Measurements from ENCODE around the gene ARMH1.

ARMH1 gene

DNA sequence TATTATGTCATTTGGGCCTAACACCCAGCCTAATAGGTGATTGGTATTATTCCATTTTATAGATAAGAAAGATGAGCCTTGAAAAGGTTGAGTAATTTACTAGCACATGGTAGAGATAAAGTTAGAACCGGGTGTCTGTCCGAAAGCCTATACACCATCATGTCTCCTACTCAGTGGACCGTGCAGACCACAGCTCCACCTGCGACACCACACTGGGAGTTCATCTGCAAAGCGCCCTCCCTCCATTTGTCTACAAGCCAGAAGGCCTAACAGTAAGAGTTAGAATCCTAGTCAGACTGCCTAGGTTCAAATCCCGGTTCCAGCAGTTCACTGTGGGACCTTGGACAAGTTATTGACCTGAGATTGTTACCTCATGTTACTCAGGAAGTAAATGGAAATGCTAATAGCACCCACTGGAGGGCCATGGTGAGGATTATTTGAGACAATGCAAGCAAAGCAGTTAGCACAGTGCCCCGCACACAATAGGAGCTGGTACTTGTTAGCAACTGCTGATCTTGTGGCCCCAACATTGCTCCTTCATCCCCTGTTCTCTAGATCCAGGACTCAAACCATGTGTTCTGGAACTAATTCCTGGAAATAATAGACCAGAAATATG lies 20.5 kb downstream of the ARMH1 start:
- TF ChIP-seq SIN3A (IDR thresholded peaks at IDR 0.05; ENCODE audit: borderline replicate concordance, insufficient read depth, low read length) = no peak
- TF ChIP-seq REST (IDR thresholded peaks at IDR 0.05; ENCODE audit: insufficient read depth in 1 of 2, low read depth in 2 of 2, low read length in 2 of 2) = no peak
- TF ChIP-seq FOXP2 (optimal IDR thresholded peaks at IDR 0.05; ENCODE audit: borderline replicate concordance, extremely low read depth, extremely low read length, insufficient read depth) = no peak
- TF ChIP-seq POLR2AphosphoS5 (IDR thresholded peaks at IDR 0.05; ENCODE audit: low read depth, low read length) = no peak

- TF ChIP-seq SIN3A (IDR thresholded peaks at IDR 0.05; ENCODE audit: borderline replicate concordance, insufficient read depth, low read length) (no peak), REST (IDR thresholded peaks at IDR 0.05; ENCODE audit: insufficient read depth in 1 of 2, low read depth in 2 of 2, low read length in 2 of 2) (no peak), FOXP2 (optimal IDR thresholded peaks at IDR 0.05; ENCODE audit: borderline replicate concordance, extremely low read depth, extremely low read length, insufficient read depth) (no peak), POLR2AphosphoS5 (IDR thresholded peaks at IDR 0.05; ENCODE audit: low read depth, low read length) (no peak), TAF1 (IDR thresholded peaks at IDR 0.05; ENCODE audit: borderline replicate concordance, insufficient read depth, low read length) (no peak)
Measured at GRCh38 chr1:44695671-44696070, 21.2 kb downstream of the ARMH1 start.

- TF ChIP-seq TAF1 (IDR thresholded peaks at IDR 0.05; ENCODE audit: borderline replicate concordance, insufficient read depth, low read length) (no peak), FOXP2 (optimal IDR thresholded peaks at IDR 0.05; ENCODE audit: borderline replicate concordance, extremely low read depth, extremely low read length, insufficient read depth) (no peak), SIN3A (IDR thresholded peaks at IDR 0.05; ENCODE audit: borderline replicate concordance, insufficient read depth, low read length) (no peak), POLR2AphosphoS5 (IDR thresholded peaks at IDR 0.05; ENCODE audit: low read depth, low read length) (no peak), REST (IDR thresholded peaks at IDR 0.05; ENCODE audit: insufficient read depth in 1 of 2, low read depth in 2 of 2, low read length in 2 of 2) (no peak)
Measured at GRCh38 chr1:44696101-44696500, 21.6 kb downstream of the ARMH1 start.

DNA sequence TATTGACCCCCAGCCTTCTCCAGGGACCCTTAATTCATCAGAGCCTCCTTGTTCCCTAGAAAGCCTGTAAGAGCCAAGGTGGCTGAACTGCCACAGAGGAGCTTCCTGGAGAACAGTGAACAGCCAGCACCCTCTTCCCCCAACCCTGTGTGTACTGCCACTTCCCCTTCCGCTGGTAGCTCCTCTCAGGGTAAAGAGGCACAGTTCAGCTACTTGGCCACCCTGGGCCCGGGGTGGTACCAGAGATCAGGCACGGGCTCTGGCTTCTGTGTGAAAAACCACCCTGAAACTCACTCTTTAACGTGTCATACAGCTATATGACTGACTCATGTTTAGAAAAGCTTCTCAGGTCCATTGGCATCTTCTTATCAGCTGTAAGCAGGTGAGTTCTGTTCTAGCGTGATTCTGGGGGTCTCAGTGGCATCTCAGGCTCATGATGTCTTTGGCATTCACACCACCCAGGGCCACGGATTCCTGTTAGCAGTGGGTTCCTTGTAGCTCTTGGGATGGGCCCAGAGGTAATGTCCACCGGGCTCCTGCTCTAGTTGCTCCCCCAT lies 22.4 kb downstream of the ARMH1 start:
- no peak for TF ChIP-seq REST (IDR thresholded peaks at IDR 0.05; ENCODE audit: insufficient read depth in 1 of 2, low read depth in 2 of 2, low read length in 2 of 2)
- TF ChIP-seq TAF1 (IDR thresholded peaks at IDR 0.05; ENCODE audit: borderline replicate concordance, insufficient read depth, low read length) = no peak
- TF ChIP-seq FOXP2 (optimal IDR thresholded peaks at IDR 0.05; ENCODE audit: borderline replicate concordance, extremely low read depth, extremely low read length, insufficient read depth) = no peak
- TF ChIP-seq SIN3A (IDR thresholded peaks at IDR 0.05; ENCODE audit: borderline replicate concordance, insufficient read depth, low read length) = no peak
- no peak for TF ChIP-seq POLR2AphosphoS5 (IDR thresholded peaks at IDR 0.05; ENCODE audit: low read depth, low read length)
